ENCODE data around the gene CASP14. TPM values are rescaled to one million over a fixed set of nuclear protein-coding genes. Genes with fewer than 3 reads are reported as not detected.
"Not testable (repeated sequence)": the region's sequence is repeated elsewhere in the genome, so short reads cannot be mapped to it uniquely, and the experiment has no call there.

CASP14 gene
- total RNA-seq = not detected

- H3K36me3 Mint-ChIP-seq = peaks cover 1% of the 10 kb centered on the region
- H3K4me3 Mint-ChIP-seq = no peak within 1 kb of the TSS
- DNase-seq = no peak
- no peak for ATAC-seq
- no peaks in the 10 kb centered on the region for H3K9me3 Mint-ChIP-seq (ENCODE audit: low read depth)
- CTCF ChIA-PET = no interaction called here
- H3K27ac Mint-ChIP-seq = no peak within 1 kb of the TSS
- peaks cover 5% of the 10 kb centered on the region for H3K27me3 Mint-ChIP-seq
- no peaks in the 10 kb centered on the region for H3K4me1 Mint-ChIP-seq
Measured at GRCh38 chr19:15048885-15049541, at the start of gene CASP14. Gene CASP14, plus strand, starts transcription at chr19:15049480. Its CDS starts 2,772 bp downstream, at chr19:15052252.

GRCh38 chr19:15008308-15008707 is 41.0 kb upstream of the CASP14 start:
- no peaks in the 10 kb centered on the region for H3K9me3 Mint-ChIP-seq (ENCODE audit: low read depth)
- no peaks in the 10 kb centered on the region for H3K4me1 Mint-ChIP-seq
- no peak for ATAC-seq
- H3K36me3 Mint-ChIP-seq = no peaks in the 10 kb centered on the region
- peaks cover 12% of the 10 kb centered on the region for H3K27me3 Mint-ChIP-seq
- CTCF ChIA-PET = no interaction called here
- no peak overlapping the region for H3K4me3 Mint-ChIP-seq
- DNase-seq = no peak
- H3K27ac Mint-ChIP-seq = no peak overlapping the region

GRCh38 chr19:15010501-15011300 is 38.6 kb upstream of the CASP14 start:
- Mint-ChIP-seq H3K9me3 (ENCODE audit: low read depth) (no peaks in the 10 kb centered on the region), H3K27me3 (peaks cover 12% of the 10 kb centered on the region), H3K27ac (no peak overlapping the region), H3K4me3 (no peak overlapping the region), H3K4me1 (no peaks in the 10 kb centered on the region), H3K36me3 (no peaks in the 10 kb centered on the region)
- no peak for ATAC-seq
- no peak for DNase-seq
- CTCF ChIA-PET = no interaction called here

GRCh38 chr19:15014579-15014978 is 34.7 kb upstream of the CASP14 start:
- H3K36me3 Mint-ChIP-seq = no peaks in the 10 kb centered on the region
- no peak for ATAC-seq
- CTCF ChIA-PET = no interaction called here

DNA sequence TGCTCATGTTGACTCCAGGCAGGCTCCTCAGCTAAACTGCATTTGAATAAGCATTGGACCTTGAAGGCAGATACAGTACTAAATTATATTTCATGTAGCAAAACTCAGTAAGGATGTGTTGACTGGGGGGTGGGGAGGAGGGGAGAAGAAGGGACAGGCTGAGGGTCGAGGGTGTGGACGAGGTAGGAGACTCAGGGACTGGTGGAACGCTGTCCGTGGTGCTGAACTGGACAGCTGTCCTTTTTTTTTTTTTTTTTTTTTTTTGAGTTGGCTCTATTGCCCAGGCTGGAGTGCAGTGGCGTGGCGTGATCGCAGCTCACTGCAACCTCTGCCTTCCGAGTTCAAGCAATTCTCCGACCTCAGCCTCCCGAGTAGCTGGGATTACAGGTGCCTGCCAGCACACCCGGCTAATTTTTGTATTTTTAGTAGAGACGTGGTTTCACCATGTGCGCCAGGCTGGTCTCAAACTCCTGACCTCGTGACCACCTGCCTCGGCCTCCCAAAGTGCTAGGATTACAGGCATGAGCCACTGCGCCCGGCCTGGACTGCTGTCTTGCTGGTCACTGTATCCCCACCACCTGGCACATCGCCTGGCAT is 33.2 kb upstream of the CASP14 start:
- H3K27ac Mint-ChIP-seq = no peak overlapping the region
- CTCF ChIA-PET = no interaction called here
- ATAC-seq = no peak
- DNase-seq = no peak
- H3K4me3 Mint-ChIP-seq = no peak overlapping the region
- no peaks in the 10 kb centered on the region for H3K27me3 Mint-ChIP-seq
- H3K9me3 Mint-ChIP-seq (ENCODE audit: low read depth) = no peaks in the 10 kb centered on the region
- no peaks in the 10 kb centered on the region for H3K4me1 Mint-ChIP-seq
- no peaks in the 10 kb centered on the region for H3K36me3 Mint-ChIP-seq

More at GRCh38 chr19:15014579-15014978, 34.7 kb upstream of the CASP14 start:
- Mint-ChIP-seq H3K27ac (no peak overlapping the region), H3K27me3 (peaks cover 9% of the 10 kb centered on the region), H3K4me1 (no peaks in the 10 kb centered on the region), H3K4me3 (no peak overlapping the region), H3K9me3 (ENCODE audit: low read depth) (no peaks in the 10 kb centered on the region)
- no peak for DNase-seq

- CTCF ChIA-PET; H3K4me1 Mint-ChIP-seq; H3K27ac Mint-ChIP-seq; H3K27me3 Mint-ChIP-seq; H3K9me3 Mint-ChIP-seq (ENCODE audit: low read depth); H3K36me3 Mint-ChIP-seq; DNase-seq; H3K4me3 Mint-ChIP-seq; ATAC-seq: not testable (repeated sequence)
Measured at GRCh38 chr19:15018836-15019235, 30.4 kb upstream of the CASP14 start.

DNA sequence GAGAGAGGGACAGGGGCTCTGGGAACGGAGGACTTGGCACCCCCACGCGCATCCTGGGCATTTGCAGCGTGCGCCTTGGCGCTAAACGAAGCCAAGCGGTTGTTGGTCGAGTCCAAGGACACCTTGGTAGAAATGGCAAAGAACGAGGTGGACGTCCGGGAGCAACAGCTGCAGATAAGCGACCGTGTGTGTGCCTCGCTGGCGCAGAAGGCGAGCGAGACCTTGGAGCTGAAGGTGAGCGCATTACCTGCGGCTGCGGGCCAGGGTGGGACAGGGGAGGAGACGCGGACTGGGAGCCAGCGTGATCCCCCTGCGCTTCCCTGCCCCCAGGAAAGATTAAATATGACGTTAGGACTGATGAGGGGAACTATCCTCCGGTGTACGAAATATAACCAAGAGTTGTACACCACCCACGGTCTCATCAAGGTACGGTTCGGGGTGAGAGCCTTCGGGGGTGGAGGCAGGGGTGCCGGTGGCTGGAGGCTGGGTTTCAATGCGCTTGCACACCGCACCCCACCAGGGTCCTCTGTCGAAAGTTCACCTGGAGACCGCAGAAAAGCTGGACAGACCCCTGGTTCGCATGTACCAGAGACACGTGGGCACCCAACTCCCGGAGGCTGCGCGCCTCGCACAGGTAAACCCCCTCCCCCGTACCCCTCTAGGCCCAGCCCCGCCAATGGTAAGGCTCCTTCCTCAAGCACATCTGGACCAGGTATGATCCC is 27.8 kb upstream of the CASP14 start:
- H3K36me3 Mint-ChIP-seq = no peaks in the 10 kb centered on the region
- H3K4me1 Mint-ChIP-seq = no peaks in the 10 kb centered on the region
- H3K4me3 Mint-ChIP-seq = no peak overlapping the region
- no peaks in the 10 kb centered on the region for H3K9me3 Mint-ChIP-seq (ENCODE audit: low read depth)
- ATAC-seq = no peak
- no peak overlapping the region for H3K27ac Mint-ChIP-seq
- CTCF ChIA-PET = no interaction called here
- DNase-seq = no peak
- peaks cover 3% of the 10 kb centered on the region for H3K27me3 Mint-ChIP-seq

DNA sequence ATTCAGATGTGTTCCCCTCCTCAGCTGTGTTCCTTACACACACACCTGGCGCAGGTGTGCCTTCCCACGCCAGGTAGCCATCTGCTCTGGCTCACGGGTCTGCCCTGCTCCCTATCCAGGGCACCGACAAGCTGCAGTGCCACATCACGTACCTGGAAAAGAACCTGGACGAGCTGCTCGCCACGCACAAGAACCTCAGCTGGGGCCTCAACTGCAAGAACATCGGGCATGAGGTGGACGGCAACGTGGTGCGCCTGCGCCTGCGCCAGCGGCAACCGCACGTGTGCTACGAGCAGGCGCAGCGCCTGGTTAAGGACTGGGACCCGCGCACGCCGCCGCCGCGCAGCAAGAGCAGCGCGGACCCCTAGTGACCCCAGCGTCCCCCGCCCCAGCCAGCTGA is 26.5 kb upstream of the CASP14 start:
- no peaks in the 10 kb centered on the region for H3K9me3 Mint-ChIP-seq (ENCODE audit: low read depth)
- H3K27me3 Mint-ChIP-seq = peaks cover 3% of the 10 kb centered on the region
- CTCF ChIA-PET = no interaction called here
- no peaks in the 10 kb centered on the region for H3K4me1 Mint-ChIP-seq
- DNase-seq (no peak), ATAC-seq (no peak)
- no peak overlapping the region for H3K27ac Mint-ChIP-seq
- no peaks in the 10 kb centered on the region for H3K36me3 Mint-ChIP-seq
- no peak overlapping the region for H3K4me3 Mint-ChIP-seq

DNA sequence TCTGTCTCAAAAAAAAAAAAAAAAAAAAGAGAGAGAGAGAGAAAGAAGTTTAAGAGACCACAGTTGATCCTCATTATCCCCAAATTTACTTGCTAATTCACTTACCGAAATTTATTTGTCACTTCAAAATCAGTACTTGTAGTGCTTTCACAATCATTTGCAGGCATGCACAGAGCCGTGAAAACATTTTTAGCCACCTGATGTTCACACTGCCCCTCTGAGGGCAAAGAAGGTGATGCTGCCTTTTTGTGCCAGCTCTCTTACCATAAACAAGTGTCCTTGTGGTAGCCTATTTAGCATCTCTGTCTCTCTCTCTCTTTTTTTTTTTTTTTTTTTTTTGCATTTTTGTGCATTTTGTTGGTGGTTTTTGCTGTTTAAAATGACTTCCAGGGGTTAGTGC is 24.1 kb upstream of the CASP14 start:
- no peak overlapping the region for H3K4me3 Mint-ChIP-seq
- H3K36me3 Mint-ChIP-seq = no peaks in the 10 kb centered on the region
- CTCF ChIA-PET = interaction anchor here (0.7 to 1.1 kb wide), 3 partner anchors 129 to 781 kb away, joined by 3 to 4 read pairs (median 3); no protein-coding TSS in a partner anchor
- no peaks in the 10 kb centered on the region for H3K4me1 Mint-ChIP-seq
- DNase-seq (no peak), ATAC-seq (no peak)
- no peaks in the 10 kb centered on the region for H3K9me3 Mint-ChIP-seq (ENCODE audit: low read depth)
- H3K27me3 Mint-ChIP-seq = peaks cover 3% of the 10 kb centered on the region
- no peak overlapping the region for H3K27ac Mint-ChIP-seq

- Mint-ChIP-seq H3K9me3 (ENCODE audit: low read depth) (no peaks in the 10 kb centered on the region), H3K27me3 (peaks cover 3% of the 10 kb centered on the region), H3K4me1 (no peaks in the 10 kb centered on the region), H3K4me3 (no peak overlapping the region), H3K36me3 (no peaks in the 10 kb centered on the region), H3K27ac (no peak overlapping the region)
- DNase-seq (no peak), ATAC-seq (no peak)
- CTCF ChIA-PET = no interaction called here
Measured at GRCh38 chr19:15028490-15028889, 20.8 kb upstream of the CASP14 start.

- H3K4me1 Mint-ChIP-seq = no peaks in the 10 kb centered on the region
- CTCF ChIA-PET = no interaction called here
- no peak overlapping the region for H3K4me3 Mint-ChIP-seq
- no peaks in the 10 kb centered on the region for H3K27me3 Mint-ChIP-seq
- H3K36me3 Mint-ChIP-seq = no peaks in the 10 kb centered on the region
- H3K27ac Mint-ChIP-seq = no peak overlapping the region
- ATAC-seq = no peak
- no peaks in the 10 kb centered on the region for H3K9me3 Mint-ChIP-seq (ENCODE audit: low read depth)
- no peak for DNase-seq
Measured at GRCh38 chr19:15031675-15032074, 17.6 kb upstream of the CASP14 start.

GRCh38 chr19:15035795-15036311 is 13.4 kb upstream of the CASP14 start:
- CTCF ChIA-PET = no interaction called here
- DNase-seq = no peak
- Mint-ChIP-seq H3K27me3 (peaks cover 2% of the 10 kb centered on the region), H3K9me3 (ENCODE audit: low read depth) (no peaks in the 10 kb centered on the region), H3K4me1 (no peaks in the 10 kb centered on the region), H3K4me3 (no peak overlapping the region), H3K36me3 (no peaks in the 10 kb centered on the region), H3K27ac (no peak overlapping the region)
- ATAC-seq = no peak

- H3K27me3 Mint-ChIP-seq = peaks cover 2% of the 10 kb centered on the region
- H3K36me3 Mint-ChIP-seq = no peaks in the 10 kb centered on the region
- no peak for ATAC-seq
Measured at GRCh38 chr19:15037586-15037985, 11.7 kb upstream of the CASP14 start.

More at GRCh38 chr19:15037586-15037985, 11.7 kb upstream of the CASP14 start:
- Mint-ChIP-seq H3K9me3 (ENCODE audit: low read depth) (no peaks in the 10 kb centered on the region), H3K4me3 (no peak overlapping the region), H3K4me1 (no peaks in the 10 kb centered on the region), H3K27ac (no peak overlapping the region)
- CTCF ChIA-PET = no interaction called here
- no peak for DNase-seq

Data from activated CD8-positive, alpha-beta memory T cell treated with anti-CD3 and anti-CD28 coated beads, Interleukin-2, amount 10 ng/mL, durations not matched to agents 7 days and 5 days (primary cell).